HG03196 (cell line): ENCODE measurements around the gene ANKRD33.

ENCODE experiments used
- ATAC-seq: cut with Tn5 transposase; IDR thresholded peaks from one replicate; pipeline ENCODE4 v1.9.1; 2021; ENCODE audit not compliant: unreplicated experiment

Gene ANKRD33, protein sequence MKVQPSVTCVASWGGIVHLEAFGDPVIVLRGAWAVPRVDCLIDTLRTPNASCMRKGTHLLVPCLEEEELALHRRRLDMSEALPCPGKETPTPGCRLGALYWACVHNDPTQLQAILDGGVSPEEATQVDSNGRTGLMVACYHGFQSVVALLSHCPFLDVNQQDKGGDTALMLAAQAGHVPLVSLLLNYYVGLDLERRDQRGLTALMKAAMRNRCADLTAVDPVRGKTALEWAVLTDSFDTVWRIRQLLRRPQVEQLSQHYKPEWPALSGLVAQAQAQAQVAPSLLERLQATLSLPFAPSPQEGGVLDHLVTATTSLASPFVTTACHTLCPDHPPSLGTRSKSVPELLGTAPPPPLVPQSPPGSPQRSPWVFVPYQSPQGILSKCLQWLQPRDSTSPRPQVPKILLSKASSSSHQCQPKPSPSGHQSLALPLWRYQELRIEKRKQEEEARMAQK

DNA sequence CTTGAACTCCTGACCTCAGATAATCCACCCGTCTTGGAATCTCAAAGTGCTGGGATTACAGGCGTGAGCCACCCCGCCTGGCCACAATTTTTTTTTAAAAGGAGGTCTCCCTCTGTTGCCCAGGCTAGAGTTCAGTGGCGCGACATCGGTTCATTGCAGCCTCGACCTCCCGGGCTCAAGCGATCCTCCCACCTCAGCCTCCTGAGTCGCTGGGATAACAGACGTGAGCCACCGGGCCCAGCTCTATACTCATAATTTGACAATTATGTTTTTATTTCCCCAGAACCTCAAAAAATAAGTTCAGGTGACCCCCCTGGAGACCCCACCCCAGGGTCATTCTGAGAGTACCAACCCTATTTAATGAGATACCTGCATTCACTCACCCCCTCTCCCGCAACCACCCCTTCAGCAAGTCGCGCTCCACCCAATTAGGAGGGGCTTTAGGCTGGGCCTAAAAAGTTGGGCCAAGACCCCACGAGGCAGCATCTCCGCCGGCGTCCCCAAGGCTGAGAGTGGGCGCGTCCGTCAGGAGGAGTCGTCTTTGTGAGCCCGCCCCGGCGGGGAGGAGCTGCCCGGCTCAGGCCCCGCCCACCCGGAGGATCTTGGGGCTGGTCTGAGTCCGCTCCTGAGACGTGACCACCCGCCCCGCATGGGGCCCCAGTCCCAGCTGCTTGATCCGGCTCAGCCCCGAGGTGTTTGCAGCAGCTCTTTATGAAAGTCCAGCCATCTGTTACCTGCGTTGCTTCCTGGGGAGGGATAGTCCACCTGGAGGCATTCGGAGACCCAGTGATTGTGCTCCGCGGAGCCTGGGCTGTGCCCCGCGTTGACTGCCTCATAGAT lies at the start of gene ANKRD33:
Gene ANKRD33, plus strand, starts transcription at position 628 of the 840 bp plus-strand sequence. Its CDS starts 84 bp downstream, at position 712.
- ATAC-seq: no peak

DNA sequence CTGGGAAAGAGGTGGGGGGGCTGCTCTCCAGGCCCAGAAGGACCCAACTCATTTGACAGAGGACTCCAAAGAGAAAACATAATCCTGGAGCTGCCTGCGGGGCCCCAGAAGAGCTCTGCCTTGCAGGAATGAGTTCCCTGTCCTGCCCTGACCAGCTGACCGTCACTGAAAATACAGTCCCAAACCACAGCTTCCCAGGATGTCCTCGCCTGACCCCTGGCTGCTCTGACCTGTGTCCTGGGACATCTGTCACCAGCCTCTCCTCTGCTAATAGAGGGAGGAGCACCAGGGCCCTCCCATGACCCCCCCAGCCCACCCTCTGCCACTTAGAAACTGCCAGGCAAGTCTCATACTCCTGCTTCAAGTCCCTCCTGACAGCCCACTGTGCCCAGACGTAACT lies 49.1 kb upstream of the ANKRD33 start:
- ATAC-seq: no peak

DNA sequence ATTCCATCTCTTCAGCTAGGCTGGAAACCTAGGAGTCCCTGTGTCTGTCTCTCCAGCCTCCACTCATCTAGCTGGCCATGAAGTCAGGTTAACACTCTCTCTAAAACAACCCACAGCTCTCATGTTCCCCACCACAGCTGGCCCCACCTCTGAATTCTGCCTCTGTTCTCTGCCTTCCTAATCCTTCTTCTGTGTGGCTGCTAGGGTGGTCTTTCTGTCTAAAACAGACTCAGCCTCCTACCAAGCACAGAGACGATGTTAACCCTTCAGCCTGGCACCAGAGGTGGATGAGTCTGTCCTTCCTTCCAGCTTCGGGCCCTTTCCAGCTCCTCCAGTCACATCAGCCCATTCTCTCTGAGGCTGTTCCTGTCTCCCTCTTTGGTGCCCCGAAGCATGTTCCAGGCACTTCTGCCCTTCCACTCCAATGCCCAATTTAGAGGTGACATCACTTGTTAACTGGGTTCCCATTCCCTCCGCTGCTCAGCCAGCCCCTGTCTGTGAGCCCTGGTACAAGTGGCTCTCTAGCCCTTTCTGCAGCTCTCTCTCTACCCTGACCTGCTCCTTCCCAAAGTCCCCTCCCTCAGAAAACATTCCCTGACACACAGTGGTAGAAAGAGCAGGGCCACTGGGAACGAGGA lies 48.5 kb upstream of the ANKRD33 start:
- ATAC-seq: no peak

DNA sequence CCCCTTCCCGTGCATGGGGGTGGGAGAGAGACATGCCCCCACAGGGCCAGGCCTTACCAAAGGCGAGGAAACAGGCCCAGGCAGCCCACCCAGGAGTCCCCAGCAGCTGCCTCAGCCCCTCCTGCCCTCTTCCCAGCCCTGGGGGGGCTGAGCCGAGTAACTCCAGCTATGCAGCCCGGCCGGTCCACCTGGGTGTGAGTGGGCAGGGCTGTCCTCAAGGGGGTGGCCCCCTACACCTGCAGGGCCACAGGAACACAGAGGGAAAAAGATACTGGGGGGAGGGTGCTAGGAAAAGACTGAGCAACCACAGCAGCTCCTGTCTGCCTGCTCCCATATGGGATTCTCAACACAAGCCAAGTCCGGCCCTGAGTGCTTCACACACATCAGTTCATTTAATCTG lies 46.9 kb upstream of the ANKRD33 start:
- no peak for ATAC-seq

DNA sequence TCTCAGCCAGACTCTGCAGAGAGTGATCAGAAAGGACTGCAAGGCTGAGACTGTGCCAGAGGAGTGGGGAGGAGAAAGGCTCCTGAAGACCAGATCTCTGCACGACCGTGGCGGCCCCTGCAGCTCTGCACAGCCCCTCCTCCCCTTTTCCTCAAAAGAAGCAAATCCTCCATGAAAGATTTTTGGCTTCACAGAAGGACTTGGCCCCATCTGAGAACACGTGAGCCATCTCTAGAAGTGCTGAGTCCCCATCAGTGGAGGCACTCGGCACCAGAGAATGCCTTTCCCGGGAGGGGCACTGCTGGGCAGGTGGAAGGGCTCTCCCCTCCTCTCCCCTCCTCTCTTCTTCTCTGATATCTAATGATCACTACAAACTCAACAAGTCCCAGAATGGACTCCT lies 46.2 kb upstream of the ANKRD33 start:
- ATAC-seq: no peak

DNA sequence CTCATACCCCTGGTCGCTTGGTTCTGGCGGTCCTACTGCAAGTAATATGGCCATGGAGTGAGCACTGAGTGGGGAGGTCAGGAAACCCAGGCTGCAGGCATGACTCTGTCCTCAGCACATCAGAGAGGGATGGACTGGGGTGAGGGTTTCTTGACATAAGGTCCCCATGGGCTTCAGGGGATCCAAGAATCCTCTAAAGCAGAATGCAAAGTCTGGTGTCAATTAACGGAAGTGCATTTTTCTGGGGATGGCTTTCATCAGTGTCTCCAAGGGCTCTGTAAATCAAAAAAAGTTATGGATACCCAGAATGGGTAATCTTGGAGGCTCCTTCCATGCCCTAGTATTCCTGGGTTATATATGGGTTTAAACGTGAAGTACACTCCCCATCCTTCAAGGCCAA lies 43.0 kb upstream of the ANKRD33 start:
- no peak for ATAC-seq

DNA sequence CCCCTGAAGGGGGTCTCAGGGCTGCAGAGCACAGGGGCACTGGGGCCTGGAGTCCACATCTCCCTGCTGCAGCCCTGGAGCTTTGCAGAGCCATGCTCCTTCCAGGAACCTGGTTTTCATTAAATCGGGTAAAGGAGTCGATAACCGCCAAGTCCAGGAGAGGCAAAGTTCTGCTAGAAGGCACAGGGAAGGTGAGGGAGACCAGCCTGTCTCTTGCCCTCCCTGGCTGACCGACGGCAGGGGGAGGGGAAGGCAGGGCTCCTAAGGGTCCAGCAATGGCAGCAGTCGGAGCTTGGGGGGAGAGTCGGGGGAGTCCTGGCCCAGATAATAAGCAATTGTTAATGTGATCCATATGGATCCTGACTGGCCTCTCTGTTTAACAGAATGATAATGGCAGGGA lies 42.4 kb upstream of the ANKRD33 start:
- no peak for ATAC-seq

DNA sequence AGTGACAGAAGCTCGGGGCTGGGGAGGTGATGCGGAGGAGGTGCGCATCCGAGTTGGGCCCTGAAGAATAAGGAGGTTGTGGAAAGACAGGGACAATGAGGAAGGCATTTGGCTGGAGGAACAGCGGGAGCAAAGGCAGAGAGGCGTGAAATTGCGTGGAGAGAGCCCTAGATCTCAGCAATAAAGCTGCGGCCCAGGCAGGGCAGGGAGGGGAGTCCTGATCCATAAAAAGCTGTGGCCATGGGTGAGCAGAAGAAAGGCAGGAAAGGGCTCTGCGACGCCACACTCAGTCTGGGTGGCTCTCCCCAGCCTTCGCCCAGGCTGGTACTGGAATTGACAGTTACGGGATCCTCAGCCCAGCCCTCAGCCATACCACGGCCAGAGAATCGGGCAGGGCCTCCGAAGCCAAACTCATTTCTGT lies 41.6 kb upstream of the ANKRD33 start:
- ATAC-seq: no peak

DNA sequence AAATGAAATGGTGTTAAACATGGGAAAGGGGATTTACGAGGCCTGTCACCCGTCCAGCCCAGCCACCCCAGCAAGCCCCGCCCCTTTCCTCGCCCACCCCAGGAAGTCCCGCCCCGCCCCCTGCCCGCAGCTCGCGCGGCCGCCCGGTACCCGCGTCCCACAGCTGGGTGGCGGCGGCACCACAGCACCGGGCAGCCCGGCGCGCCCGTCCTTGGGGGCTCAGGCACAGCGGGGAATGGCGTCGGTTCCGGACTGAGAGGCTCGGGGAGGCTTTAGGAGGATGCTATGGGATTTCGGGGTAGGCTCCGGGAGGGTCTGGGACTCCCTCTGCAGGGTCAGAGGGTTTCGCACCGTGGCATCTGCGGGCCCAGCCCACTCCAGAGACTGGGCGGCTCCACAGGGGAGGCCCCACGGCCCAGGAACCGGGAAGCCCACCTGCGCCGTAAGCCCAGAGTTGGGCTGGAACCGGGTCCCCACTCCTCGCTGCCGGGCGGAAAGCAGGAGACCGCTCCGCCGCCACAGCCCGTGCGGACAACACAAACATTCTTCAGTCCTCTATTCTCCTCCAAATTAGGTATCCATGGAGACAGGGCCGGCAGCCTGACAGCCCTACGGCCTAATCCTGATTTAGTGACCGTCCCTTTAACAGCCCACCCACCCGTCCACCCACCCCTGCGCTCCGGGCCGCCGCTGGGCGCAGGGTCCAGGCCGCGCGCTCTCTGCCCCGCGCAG lies 40.8 kb upstream of the ANKRD33 start:
- no peak for ATAC-seq

DNA sequence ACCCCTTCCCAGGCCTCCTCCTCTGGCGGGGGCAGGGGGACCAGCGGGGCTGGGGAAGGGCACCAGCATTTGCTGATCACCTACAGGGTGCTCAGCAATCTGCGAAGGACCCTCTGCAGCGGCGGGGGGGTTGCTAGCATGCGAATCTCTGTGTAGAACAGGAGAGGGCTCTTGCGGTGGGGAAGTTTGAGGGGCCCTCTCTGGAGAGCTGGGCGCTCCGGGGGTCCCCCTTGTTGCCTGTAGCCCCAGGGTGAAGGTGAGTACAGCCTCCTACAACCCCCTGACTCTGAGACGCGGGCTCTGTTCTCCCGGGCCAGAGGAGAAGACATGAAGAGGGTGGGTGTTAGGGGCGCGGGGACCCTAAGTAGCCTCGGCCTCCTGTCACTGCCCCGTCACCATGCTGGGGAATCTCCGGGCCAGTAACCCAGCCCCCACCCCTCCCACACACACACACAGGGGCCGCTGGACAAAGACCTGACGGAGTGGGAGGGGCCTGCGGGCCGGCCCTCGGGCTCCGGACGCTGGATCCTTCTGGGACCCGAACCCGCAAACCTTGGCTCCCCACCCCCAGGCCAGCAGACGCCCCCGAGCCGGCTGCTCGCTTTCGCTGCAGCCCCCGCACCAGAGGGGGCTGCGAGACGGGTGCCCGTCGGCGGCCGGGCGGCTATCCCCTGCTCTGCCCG lies 40.1 kb upstream of the ANKRD33 start:
- no peak for ATAC-seq

DNA sequence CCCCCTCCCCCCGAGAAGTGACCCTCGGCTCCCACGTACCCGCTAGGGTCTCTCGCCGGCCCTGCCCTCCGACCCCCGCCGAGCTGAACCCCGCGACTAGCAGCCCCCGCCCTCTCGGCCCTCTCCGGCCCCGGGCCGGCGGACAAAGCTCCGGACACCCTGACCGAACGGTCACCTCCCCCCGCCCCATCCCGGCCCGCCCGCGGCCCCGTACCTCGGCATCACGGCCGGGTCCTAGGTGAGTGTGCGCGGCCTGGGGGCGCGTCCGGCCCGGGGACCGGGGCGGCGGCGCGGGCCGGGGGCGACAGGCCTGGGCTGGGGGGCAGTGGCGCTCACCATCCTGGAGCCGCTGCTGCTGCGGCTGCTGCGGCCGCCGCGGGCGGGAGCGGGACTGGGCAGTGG lies 39.6 kb upstream of the ANKRD33 start, which contains the start of gene FIGNL2:
Gene FIGNL2, minus strand, starts transcription at position 393 of the 402 bp plus-strand sequence. CDS start 26,305 bp downstream, outside the sequence.
- no peak for ATAC-seq

DNA sequence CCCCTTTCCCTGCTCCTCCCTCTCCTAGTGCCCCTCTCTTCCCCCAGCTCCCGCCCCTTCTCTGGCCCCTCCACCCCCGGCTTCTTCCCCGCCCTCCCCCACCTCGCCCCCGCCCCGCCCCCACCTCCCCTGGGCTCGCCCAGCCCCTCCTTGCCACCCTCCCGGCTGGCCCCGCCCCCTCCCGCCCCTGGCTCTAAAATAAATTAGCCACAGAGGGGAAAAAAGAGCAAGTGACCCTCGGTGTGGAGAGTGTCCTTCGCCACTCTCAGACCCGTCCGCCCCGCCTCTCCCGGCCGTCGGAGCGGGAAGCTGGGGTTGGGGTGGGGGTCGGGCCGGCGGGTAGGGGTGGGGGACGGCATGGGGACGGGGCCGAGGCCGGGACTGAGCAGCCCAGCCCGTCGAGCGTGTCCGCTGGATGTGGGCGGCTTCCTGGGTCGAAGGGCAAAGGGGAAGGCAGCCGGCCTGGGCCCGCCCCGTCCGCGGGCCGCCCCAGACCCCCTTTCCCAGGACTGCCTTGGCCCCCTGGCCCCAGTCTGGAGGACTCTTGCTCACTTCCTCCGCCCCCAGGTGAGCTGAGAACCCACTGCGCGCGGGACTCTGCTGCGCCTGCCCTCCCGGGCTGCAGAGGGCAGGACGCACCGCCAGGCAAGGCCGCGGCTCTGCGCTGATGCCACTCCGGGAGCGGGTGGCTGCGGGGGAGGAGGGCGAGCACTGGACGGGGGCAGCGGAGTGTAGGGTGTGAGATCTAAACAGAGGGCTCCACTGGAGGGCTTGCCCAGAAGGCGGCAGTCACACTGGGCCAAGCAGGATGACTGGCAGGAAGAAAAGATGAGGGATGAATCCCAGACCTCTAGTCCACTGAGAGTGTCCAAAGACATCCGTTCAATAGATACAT lies 38.8 kb upstream of the ANKRD33 start:
- no peak for ATAC-seq

DNA sequence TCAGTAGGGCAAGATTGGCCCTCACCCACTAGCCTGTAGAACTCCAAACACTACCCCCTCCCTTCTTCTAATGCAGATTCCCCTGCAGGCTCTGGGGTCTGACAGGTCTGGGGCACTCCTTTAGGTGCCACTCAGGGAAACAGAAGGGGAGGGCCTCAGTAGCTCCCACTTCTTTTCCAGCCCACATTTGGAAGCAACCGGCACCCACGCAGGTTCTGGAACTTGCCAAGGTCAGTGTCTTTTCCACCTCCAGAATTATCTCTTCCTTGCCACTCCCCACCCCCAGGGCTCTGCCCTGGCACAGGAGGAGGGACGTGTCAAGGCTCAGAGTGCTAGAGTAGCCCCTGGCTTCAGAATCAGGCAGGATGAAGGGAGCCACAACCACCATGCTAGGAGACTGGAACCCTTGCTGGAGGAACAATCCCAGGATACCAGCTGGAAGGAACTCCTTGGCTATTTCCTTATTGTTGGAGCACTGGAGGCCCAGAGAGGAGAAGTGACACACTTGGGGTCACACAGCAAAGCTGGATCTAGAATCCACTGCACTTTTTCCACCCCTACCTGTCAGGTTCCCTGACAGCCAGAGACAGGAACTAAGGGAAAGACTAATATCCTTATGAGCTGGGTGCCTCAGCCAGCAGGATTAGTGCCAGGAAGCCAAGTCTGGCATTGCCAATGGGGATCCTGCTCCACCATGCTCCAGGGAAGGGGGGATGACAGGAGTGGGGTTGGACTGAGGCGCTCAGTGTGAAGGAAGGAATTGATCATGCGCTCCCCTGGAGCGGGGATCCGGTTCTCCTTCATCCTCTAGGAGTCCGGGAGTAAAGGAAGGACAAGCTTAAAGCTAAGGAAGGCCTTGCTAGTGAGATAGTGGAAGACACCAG lies 37.6 kb upstream of the ANKRD33 start:
- no peak for ATAC-seq

DNA sequence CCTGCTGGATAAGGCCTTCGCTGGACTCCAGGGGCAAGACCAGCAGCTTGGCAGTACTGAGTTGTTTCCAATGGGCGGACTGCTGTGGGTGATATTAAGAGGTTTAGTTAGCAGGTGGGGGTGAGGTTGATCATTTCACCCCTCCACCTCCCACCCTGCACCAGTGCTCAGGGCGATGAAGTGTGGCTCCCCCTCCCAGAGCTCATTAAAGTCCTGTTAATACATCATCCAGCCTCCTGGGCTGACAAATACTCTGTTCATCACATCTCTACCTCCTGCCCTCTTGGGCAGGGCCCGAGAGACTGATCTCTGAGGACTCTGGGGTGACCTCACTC lies 37.0 kb upstream of the ANKRD33 start:
- ATAC-seq: no peak

DNA sequence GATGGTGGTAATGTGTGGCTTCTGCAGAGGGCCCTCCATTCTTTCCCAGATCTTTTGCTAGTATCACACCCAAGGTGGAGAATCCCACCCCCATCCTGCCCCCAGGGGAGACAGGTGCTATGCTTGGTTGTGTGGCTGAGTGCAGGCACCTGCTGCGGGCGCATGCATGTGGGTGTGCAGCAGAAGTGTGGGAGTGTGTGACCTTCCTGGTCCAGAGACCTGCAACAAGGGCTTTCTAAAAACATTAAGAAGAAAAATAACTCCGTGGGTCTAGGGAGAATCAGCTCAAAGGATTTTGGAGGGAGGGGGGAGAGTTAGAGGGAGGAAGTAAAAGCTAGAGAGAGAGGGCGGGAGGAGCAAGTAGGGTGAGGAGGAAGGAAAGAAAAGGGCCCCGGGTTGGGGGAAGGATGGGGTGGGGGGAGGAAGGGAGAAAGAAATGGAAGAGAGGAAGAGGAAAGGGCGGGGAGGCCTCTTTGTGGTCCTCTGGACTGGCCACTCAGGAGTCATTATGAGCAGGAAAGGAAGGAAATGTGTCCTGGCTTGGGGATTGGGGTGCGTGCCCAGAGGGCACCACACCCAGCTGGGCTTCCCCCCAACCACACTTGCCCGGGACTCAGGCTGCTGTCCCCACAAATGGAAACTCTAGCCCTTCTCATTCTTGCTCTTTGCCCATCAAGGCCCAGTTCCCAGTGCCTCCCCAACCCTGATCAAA lies 36.3 kb upstream of the ANKRD33 start:
- ATAC-seq: no peak

DNA sequence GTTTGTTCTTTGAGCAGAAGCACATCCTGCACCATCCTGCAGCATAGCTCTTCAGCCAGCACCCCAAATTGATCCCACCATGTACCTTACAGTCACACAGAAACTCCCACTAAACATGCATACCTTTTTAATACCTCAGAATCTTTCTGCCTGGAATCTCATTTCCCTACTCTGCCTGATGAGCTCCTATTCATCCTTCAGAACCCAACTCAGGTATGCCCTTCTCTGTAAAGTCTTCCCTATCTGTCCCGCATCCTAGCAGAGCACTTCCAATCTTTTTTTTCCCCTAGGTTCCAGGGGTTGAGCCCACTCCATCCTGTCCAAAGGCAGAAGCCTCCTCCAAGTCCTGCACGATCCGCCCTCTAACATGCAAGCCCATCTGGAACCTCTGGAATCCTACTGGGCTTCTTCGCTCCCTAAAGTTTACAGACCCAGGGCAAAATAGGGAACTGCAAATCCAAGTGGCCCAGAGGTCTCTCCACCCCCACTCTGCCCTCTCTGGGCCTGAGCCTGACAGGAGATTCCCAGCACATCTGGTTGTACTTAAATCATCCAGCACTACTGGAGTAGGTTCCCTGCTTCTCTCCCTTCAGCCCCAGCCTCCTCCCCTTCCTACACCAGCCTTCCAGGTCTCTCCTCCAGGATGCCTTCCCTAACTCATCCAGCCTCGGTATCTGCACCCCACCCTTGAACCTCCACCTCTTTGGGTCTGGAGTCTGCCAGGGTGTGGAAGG lies 35.3 kb upstream of the ANKRD33 start:
- no peak for ATAC-seq
